Neutrophil (primary cell): Measurements from ENCODE around the gene CHURC1.

ENCODE experiments used
- H3K27ac ChIP-seq: fragments of 200-600 bp; sonication (generic); 2 replicates; pipeline ENCODE4 v1.5.1; 2016; ENCODE audit warnings: mild to moderate bottlenecking, moderate library complexity
- H3K27me3 ChIP-seq: fragments of 200-600 bp; sonication (generic); 2 replicates; pipeline ENCODE4 v1.6.0; 2016; ENCODE audit warnings: mild to moderate bottlenecking
- H3K36me3 ChIP-seq: fragments of 200-600 bp; sonication (generic); 2 replicates; pipeline ENCODE4 v1.5.1; 2017
- H3K4me1 ChIP-seq, 2 experiments: fragments of 200-600 bp in 1 of 2; sonication (generic) in 1 of 2; 1 replicate in 1 of 2; 2 replicates in 1 of 2; pipeline versions ENCODE4 v1.5.1 to v1.6.1; 2013 to 2016; ENCODE audit warnings: low read depth in 1 of 2, low read length in 1 of 2, mild to moderate bottlenecking in 1 of 2, moderate library complexity in 1 of 2; ENCODE audit not compliant: control insufficient read depth in 1 of 2, insufficient read depth in 1 of 2
- H3K4me3 ChIP-seq, 2 experiments: fragments of 200-600 bp in 1 of 2; sonication (generic) in 1 of 2; 1 replicate in 1 of 2; 2 replicates in 1 of 2; pipeline ENCODE4 v1.5.1; 2013 to 2016; ENCODE audit warnings: low read depth in 1 of 2, low read length in 1 of 2, mild to moderate bottlenecking in 1 of 2, moderate library complexity in 1 of 2
- H3K9me3 ChIP-seq: fragments of 200-600 bp; sonication (generic); 2 replicates; pipeline ENCODE4 v1.5.1; 2016
- TF ChIP-seq, protein P1 (sequence below): fragments of 200-600 bp; sonication (generic); IDR thresholded peaks from 2 replicates; pipeline ENCODE4 v1.5.1; 2016; ENCODE audit warnings: antibody characterized with exemption

The CHURC1 gene

DNA sequence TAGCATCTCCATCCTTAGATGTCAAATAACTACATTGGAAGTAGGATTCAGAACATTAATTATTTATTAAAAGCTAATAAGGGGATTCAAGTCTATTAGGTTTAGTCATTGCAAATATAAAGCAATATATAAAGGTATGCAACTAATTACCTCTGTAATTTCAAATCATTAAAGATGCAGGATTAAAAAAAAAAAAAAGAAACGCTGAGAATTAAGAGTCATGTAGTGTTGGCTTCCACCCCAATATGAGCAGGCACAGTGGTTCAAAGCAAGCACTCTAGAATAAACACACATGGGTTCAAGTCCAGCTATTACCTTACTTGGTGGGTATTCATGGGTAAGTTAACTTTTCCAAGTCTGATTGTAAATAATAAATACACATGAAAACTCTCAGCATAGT lies 45.4 kb upstream of the CHURC1 start:
- Histone ChIP-seq H3K27me3 (peaks cover 13% of the 10 kb centered on the region), H3K4me3 (no peak overlapping the region)
- TF ChIP-seq, protein P1, sequence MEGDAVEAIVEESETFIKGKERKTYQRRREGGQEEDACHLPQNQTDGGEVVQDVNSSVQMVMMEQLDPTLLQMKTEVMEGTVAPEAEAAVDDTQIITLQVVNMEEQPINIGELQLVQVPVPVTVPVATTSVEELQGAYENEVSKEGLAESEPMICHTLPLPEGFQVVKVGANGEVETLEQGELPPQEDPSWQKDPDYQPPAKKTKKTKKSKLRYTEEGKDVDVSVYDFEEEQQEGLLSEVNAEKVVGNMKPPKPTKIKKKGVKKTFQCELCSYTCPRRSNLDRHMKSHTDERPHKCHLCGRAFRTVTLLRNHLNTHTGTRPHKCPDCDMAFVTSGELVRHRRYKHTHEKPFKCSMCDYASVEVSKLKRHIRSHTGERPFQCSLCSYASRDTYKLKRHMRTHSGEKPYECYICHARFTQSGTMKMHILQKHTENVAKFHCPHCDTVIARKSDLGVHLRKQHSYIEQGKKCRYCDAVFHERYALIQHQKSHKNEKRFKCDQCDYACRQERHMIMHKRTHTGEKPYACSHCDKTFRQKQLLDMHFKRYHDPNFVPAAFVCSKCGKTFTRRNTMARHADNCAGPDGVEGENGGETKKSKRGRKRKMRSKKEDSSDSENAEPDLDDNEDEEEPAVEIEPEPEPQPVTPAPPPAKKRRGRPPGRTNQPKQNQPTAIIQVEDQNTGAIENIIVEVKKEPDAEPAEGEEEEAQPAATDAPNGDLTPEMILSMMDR, result no peak

DNA sequence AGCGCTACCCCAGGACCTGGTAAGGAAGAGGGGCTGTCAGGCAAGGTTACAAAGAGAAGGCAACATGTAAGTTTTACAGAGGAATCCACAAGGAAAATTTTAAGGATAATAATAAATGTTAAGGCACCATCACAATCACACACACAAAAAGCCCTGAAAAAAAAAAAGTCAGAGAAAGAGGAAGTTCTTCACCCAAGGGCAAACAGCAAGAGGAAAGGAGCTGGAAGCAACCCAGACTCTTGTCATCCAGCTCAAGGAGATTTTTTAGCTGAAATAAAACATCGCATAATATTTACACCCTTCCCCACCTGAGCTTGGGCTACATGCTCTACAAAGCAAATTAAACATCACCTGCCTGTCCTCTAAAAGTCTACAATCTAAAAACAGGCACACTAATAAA lies 44.1 kb upstream of the CHURC1 start:
- Histone ChIP-seq H3K4me3 (no peak overlapping the region), H3K4me1 (no peaks in the 10 kb centered on the region), H3K9me3 (no peaks in the 10 kb centered on the region), H3K27me3 (peaks cover 22% of the 10 kb centered on the region), H3K27ac (no peak overlapping the region), H3K36me3 (no peaks in the 10 kb centered on the region)
- TF ChIP-seq, protein P1, result no peak

More for the DNA sequence above, 45.4 kb upstream of the CHURC1 start:
- H3K4me1 ChIP-seq, result no peaks in the 10 kb centered on the region
- H3K36me3 ChIP-seq, result no peaks in the 10 kb centered on the region
- no peak overlapping the region for H3K27ac ChIP-seq
- H3K9me3 ChIP-seq, result no peaks in the 10 kb centered on the region

DNA sequence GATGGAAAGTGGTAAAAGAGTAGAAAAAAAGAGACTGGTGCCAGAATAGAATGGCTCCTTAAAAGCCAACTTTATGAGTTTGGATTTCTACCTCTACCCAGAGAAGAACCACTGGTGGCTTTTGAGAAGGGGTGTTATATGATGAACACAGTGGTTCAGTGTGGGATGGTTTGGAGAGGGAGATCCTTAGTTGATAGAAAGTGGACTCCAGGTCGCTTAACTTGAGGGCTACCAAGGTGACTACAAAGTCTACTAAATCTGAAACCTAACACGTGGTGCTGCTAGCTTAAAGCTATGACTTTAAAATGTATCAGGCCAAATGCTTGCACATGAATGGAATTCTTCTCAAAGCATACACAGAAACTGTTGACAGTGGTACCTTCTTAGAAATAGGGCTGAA lies 42.9 kb upstream of the CHURC1 start:
- no peak overlapping the region for H3K4me3 ChIP-seq
- H3K9me3 ChIP-seq, result no peaks in the 10 kb centered on the region
- H3K27ac ChIP-seq, result no peak overlapping the region
- peaks cover 34% of the 10 kb centered on the region for H3K27me3 ChIP-seq
- no peaks in the 10 kb centered on the region for H3K4me1 ChIP-seq
- TF ChIP-seq, protein P1, result no peak
- no peaks in the 10 kb centered on the region for H3K36me3 ChIP-seq

DNA sequence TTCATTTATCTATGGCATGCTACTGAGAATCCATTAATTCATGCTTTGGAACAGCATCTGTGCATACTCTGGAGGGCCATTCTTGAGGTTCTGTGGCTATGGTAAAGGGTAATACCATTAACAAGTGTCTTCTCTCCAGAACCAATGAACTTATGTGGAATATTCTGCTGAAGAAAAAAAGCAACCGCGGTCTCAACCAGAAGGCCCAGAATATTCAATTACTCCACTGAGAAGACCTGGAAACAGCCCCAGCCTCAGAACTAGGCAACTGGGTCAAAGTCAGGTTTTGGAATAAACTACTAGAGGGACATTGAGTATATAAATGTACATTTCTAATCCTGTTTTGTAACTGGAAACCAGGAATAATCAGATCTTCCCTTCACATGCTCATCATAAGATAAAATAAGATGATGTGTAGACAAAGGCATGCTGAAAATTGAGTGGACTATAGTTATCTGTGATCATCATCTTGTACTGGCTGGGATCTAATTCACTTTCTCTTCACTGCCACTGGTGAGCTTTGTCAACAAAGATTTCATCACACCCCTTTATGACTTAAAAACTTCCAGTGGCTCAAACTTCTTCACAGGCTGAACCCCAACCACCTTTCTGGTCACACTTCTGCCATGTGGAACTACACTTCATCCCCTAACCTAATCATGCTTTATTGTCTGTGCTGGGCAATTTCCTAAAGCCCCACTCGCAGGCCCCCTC lies 40.6 kb upstream of the CHURC1 start:
- Histone ChIP-seq H3K9me3 (no peaks in the 10 kb centered on the region), H3K27ac (no peak overlapping the region), H3K4me1 (no peaks in the 10 kb centered on the region), H3K36me3 (no peaks in the 10 kb centered on the region), H3K4me3 (no peak overlapping the region), H3K27me3 (peaks cover 57% of the 10 kb centered on the region)
- TF ChIP-seq, protein P1, result no peak

DNA sequence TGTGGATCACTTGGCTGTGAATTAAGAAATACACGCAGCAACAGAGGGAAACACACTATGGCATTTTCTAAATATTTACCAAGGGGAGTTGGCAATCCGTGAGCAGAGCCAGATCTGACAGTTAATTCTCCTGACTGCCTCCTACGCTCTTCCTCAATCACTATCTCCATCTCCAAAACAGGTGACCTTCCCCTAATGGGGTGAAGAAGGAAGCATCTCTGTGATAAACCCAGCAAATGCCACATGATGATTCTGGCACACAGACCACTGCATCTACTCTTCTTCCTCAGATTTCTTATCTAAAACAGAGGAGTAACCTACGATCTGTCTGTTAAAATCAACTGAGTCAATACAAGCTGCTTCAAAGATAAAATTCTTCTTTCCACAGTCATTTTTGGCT lies 38.9 kb upstream of the CHURC1 start:
- Histone ChIP-seq H3K4me3 (no peak overlapping the region), H3K9me3 (no peaks in the 10 kb centered on the region), H3K27me3 (peaks cover 72% of the 10 kb centered on the region), H3K27ac (no peak overlapping the region), H3K4me1 (peaks cover 5 to 13% of the 10 kb centered on the region in 2 experiments), H3K36me3 (no peaks in the 10 kb centered on the region)
- TF ChIP-seq, protein P1, result no peak
